Testis (tissue), 3 donors: ENCODE measurements around the gene CLGN. TPM values are rescaled to one million over a fixed set of nuclear protein-coding genes. Genes with fewer than 3 reads are reported as not detected.

ENCODE experiments used
- DNase-seq: peaks from one replicate; pipeline ENCODE4 v3.0.0-alpha.2; 2019
- H3K27ac ChIP-seq, 2 donors: fragments of 200-600 bp; sonication (generic); one replicate each; pipeline ENCODE4 v1.5.1; 2019
- H3K27me3 ChIP-seq: fragments of 200-600 bp; sonication (generic); one replicate; pipeline ENCODE4 v1.5.1; 2019
- H3K36me3 ChIP-seq: fragments of 200-600 bp; sonication (generic); one replicate; pipeline ENCODE4 v1.5.1; 2017; ENCODE audit warnings: low read depth; ENCODE audit errors: missing control alignments
- H3K4me1 ChIP-seq: fragments of 200-600 bp; sonication (generic); one replicate; pipeline ENCODE4 v1.5.1; 2019
- H3K4me3 ChIP-seq, 2 donors: fragments of 200-600 bp; sonication (generic); one replicate each; pipeline ENCODE4 v1.5.1; 2017 to 2019
- H3K9me3 ChIP-seq: fragments of 200-600 bp; sonication (generic); one replicate; pipeline ENCODE4 v1.5.1; 2017
- CTCF ChIP-seq, 3 experiments: fragments of 450-650 bp in 2 of 3; fragments of 200-600 bp in 1 of 3; sonication (generic) in 1 of 3; IDR thresholded peaks; one replicate each; pipeline ENCODE4 v1.5.1; 2016 to 2019; ENCODE audit warnings: antibody characterized with exemption in 3 of 3, mild to moderate bottlenecking in 2 of 3, moderate library complexity in 1 of 3
- POLR2A ChIP-seq: fragments of 450-650 bp; IDR thresholded peaks from one replicate; pipeline ENCODE4 v1.6.1; 2017; ENCODE audit warnings: antibody characterized with exemption, mild to moderate bottlenecking, moderate library complexity
- WGBS, 2 donors: methylation state at CpG; one replicate each; pipeline ENCODE4 v1.1.5; 2018; 5-methylcytosine and 5-hydroxymethylcytosine counted together
- intact Hi-C: fragments of 100-400 bp; cut with DNase I; formaldehyde crosslinking; loops from one replicate; pipeline ENCODE4 v1.15.1; 2023; ENCODE audit warnings: low total_unique reads
- polyA plus RNA-seq: library from polyadenylated mRNA; stranded (reverse); fragments of 350-450 nt; fragmentation: Illumina TruSeq; extraction: RNeasy Lipid Tissue Mini Kit (QIAGEN cat#74804); gene quantifications from one replicate; pipeline ENCODE4 v1.2.3, GENCODE V29; 2014; ENCODE audit warnings: low read depth, low replicate concordance; ENCODE audit not compliant: insufficient read depth
- total RNA-seq, 2 donors: library from RNA; depleted of rRNA; stranded (reverse); fragments of >200 nt; gene quantifications; one replicate each; pipeline ENCODE4 v1.2.3, GENCODE V29; 2016

The CLGN gene
- total and polyA plus RNA-seq, 3 donors from 2014 or later: 26.9 to 75.6 (median 37.0) TPM

- Histone ChIP-seq H3K4me1 (no peaks in the 10 kb centered on the region), H3K4me3 (no peak overlapping the region), H3K9me3 (no peaks in the 10 kb centered on the region), H3K36me3 (no peaks in the 10 kb centered on the region), H3K27ac (no peak overlapping the region), H3K27me3 (no peaks in the 10 kb centered on the region)
- no peak for TF ChIP-seq CTCF (IDR thresholded peaks at IDR 0.05)
- TF ChIP-seq POLR2A: no peak
- intact Hi-C loops: no loop called here
- WGBS, 2 donors: 38 to 42% methylated on average over 5 of the region's 5 CpGs
- DNase-seq: no peak
These were observed 84.1 kb downstream of the CLGN start for GRCh38 chr4:140343303-140343702.

- no peak overlapping the region for H3K27ac ChIP-seq
- TF ChIP-seq POLR2A: no peak
- H3K4me1 ChIP-seq: no peaks in the 10 kb centered on the region
- no peak overlapping the region for H3K4me3 ChIP-seq
- no peak for DNase-seq
- no peaks in the 10 kb centered on the region for H3K27me3 ChIP-seq
- no peaks in the 10 kb centered on the region for H3K36me3 ChIP-seq
- 56 to 74% methylated on average over 1 of the region's 1 CpG for WGBS, 2 donors
- H3K9me3 ChIP-seq: no peaks in the 10 kb centered on the region
- intact Hi-C loops: no loop called here
These were observed 84.8 kb downstream of the CLGN start for GRCh38 chr4:140342620-140343019.

Other genes starting within 250 kb of the CLGN start
- gene SCOC, start 54.0 kb downstream of the CLGN start, total RNA-seq: 10 to 100 TPM; 30.5 to 37.2 TPM
- 44.5 TPM for gene SCOC, start 54.0 kb downstream of the CLGN start, polyA plus RNA-seq
- gene MGAT4D, start 70.6 kb upstream of the CLGN start, total RNA-seq: 10 to 100 TPM in 1 of 2 donors, 1 to 10 TPM in 1; 9.4 to 14.8 TPM
- gene MGAT4D, start 70.6 kb upstream of the CLGN start, polyA plus RNA-seq: 38.6 TPM
- gene ELMOD2, start 96.5 kb upstream of the CLGN start, total RNA-seq: 10 to 100 TPM; 23.0 to 42.2 TPM
- 13.5 TPM for gene ELMOD2, start 96.5 kb upstream of the CLGN start, polyA plus RNA-seq
- under 1 TPM in 1 of 2 donors, not detected in 1; 0.79 TPM for gene UCP1, start 141.3 kb upstream of the CLGN start, total RNA-seq
- not detected for gene UCP1, start 141.3 kb upstream of the CLGN start, polyA plus RNA-seq